GM10248 (cell line): ENCODE measurements around the gene CAMK1D.

Experiments used
- CTCF ChIA-PET: fragments of 300-600 bp; sonication (Branson Sonifier 250); formaldehyde crosslinking; extraction: SDS; loops from one replicate; lab custom pipeline; 2021; ENCODE audit warnings: antibody characterized with exemption; lab: Yijun Ruan, JAX
- POLR2A ChIA-PET: fragments of 350-650 bp; sonication (Branson Sonifier 250); formaldehyde crosslinking; extraction: SDS; loops from one replicate; lab custom pipeline; 2020; ENCODE audit warnings: antibody characterized with exemption; lab: Yijun Ruan, JAX
- DNase-seq: peaks from one replicate; pipeline ENCODE4 v3.0.0; 2012; ENCODE audit errors: extremely low spot score
- TF ChIP-seq, protein P1 (sequence below): IDR thresholded peaks from 2 replicates; pipeline ENCODE4 v1.5.1; 2012; ENCODE audit warnings: mild to moderate bottlenecking, low read depth; ENCODE audit errors: extremely low read depth, missing control alignments, control extremely low read depth

The CAMK1D gene

DNA sequence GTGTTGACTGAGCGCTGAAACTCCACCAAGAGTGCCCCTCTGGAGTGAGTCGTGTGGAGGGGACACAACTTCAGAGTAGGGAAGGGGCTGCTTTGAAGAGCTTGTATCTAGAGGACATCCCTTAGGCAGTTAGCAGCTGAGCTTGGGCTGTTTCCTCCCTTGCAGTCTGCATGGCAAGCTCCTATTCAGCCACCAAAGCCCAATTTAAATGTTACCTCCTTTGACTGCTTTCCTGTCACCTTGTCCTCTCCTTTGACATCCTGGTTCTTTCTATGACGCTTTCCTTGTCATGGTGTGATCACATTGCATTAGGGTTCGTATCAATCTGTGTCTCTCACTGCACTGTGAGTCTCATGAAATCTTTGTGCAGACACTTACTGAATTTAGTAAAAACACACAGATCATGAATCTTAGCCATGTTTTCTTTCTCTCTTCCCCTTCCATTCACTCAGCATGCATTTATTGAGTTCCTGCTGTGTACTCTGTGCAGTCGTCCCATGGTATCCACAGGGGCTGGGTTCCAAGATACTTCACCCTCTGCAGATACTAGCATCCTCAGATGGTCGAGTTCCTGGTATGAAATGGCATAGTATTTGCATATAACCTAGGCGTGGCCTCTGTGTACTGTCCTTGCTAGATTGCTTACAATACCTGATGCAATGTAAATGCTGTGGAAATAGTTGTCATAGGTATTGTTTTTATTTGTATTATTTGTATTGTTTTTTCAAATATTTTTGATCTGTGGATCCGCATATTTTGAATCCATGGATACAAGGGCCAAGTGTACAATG, 423.6 kb downstream of the CAMK1D start:
- TF ChIP-seq, protein P1, sequence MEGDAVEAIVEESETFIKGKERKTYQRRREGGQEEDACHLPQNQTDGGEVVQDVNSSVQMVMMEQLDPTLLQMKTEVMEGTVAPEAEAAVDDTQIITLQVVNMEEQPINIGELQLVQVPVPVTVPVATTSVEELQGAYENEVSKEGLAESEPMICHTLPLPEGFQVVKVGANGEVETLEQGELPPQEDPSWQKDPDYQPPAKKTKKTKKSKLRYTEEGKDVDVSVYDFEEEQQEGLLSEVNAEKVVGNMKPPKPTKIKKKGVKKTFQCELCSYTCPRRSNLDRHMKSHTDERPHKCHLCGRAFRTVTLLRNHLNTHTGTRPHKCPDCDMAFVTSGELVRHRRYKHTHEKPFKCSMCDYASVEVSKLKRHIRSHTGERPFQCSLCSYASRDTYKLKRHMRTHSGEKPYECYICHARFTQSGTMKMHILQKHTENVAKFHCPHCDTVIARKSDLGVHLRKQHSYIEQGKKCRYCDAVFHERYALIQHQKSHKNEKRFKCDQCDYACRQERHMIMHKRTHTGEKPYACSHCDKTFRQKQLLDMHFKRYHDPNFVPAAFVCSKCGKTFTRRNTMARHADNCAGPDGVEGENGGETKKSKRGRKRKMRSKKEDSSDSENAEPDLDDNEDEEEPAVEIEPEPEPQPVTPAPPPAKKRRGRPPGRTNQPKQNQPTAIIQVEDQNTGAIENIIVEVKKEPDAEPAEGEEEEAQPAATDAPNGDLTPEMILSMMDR: no peak
- POLR2A ChIA-PET: no interaction called here
- CTCF ChIA-PET: interaction anchor here (1.0 to 5.8 kb wide), 2 partner anchors 10 to 24 kb away, joined by 3 to 38 read pairs; no protein-coding TSS in a partner anchor
- DNase-seq: no peak

DNA sequence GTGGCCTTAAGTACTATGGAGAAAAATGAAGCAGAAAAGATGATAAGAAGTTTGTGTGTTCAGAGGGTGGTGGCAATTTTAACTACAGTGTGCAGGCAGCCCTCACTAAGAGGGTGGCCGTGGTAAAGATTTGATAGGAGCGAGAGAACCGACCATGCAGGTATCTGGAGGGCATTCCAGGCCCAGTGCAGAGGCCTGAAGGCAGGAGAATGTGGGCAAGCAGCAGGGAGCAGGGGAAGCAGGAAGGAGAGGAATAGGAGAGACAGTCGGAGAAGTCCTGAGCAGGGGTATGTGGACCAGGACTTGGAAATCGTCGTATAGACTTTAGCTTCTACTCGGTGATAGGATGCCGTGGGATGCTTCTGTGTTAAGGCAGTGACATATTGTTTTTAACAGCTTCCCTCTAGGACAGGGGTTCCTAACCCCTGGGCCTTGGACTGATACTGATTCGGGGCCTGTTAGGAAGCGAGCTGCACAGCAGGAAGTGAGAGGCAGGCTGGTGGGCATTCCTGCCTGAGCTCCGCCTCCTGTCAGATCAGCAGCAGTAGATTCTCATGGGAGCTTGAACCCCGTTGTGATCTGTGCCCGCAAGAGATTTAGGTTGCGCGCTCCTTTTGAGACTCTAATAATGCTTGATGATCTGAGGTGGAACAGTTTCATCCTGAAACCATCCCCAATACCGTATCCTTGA, 425.0 kb downstream of the CAMK1D start:
- DNase-seq: no peak
- ChIA-PET CTCF (interaction anchor here (1.0 to 5.8 kb wide), 3 partner anchors 8 to 28 kb away, joined by 3 to 38 read pairs (median 4); no protein-coding TSS in a partner anchor), POLR2A (no interaction called here)
- TF ChIP-seq, protein P1: no peak

DNA sequence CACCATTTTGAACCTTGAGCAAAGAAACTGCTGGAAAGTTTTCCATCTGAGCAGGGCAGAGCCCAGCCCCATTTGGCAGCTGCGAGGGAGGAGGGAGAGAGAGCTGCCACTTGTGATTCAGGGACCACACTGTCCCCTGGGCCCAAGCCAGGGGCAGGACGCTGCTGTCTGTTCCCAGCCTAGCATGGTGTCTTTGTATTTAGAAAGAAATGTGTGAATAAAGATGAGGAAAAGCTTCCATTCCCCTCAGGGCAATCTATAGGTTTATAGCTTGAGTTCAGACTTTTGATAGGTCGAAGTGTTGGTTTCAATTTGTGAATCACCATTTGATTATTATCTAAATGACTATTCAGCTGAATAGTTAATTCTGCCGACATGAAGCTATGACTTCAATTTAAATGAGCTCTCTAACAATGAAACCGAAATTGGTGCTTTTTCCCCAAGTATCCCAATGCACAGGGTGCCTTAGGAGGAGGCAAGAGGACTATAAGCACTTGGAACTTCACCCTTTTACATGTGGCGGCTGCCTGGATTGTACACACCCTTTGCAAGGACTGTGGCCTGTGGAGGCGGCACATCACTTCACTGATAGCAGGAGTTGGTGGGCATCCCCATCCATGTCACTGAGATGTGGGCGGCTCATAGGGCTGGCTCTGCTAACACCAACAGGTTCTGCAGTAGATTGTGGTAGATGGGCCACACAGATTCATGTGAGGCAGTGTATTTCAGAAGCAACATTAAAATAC, 428.7 kb downstream of the CAMK1D start:
- DNase-seq: no peak
- ChIA-PET CTCF (no interaction called here), POLR2A (no interaction called here)
- TF ChIP-seq, protein P1: no peak

DNA sequence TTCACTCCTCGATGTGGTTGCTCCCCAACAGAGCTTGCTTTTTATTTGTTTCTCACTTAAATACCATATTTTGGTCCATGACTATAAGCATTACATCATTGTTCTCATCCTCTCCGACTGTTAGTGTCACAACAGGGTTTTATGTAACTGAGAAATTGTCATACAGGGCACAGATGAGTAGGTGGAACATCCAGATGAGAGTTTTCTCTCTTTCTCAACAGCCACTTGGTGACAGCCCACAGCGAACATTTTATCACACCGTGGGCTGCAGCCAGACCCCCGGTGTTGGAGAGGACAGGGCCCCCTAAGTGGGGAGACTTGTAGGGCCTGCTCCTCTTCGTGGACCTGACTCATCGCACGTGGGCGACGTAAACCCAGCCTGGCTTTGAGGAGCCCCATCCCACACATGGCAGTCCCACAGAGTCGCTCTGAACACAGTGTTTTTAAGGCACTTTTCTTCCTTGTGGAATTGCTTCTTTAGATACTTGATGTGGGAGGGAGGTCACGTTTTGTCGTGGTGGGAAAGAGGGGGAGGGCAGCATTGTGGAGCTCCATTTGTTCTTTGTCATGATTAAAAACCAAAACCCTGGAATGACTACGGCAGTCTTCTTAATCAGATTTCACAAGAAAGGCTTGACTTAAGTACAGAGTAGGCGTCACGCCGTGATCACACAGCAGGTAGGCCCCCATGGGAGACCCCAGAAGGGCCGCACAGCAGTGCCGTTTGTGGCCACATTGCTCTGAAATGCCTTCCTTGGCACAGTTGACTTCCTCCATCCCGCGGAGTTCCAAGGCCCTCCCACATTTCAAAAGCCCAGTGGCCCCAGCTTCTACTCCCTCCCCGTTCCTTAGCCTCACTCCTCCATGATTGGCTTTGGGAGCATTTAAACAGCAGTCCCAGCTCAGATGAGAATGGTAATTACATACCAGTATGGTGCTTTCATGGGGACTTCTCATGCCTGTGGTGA, 431.6 kb downstream of the CAMK1D start:
- POLR2A ChIA-PET: no interaction called here
- DNase-seq: no peak
- CTCF ChIA-PET: interaction anchor here (0.6 to 3.4 kb wide), 11 partner anchors 9 to 749 kb away, joined by 3 to 38 read pairs (median 3); no protein-coding TSS in a partner anchor
- TF ChIP-seq, protein P1: no peak

DNA sequence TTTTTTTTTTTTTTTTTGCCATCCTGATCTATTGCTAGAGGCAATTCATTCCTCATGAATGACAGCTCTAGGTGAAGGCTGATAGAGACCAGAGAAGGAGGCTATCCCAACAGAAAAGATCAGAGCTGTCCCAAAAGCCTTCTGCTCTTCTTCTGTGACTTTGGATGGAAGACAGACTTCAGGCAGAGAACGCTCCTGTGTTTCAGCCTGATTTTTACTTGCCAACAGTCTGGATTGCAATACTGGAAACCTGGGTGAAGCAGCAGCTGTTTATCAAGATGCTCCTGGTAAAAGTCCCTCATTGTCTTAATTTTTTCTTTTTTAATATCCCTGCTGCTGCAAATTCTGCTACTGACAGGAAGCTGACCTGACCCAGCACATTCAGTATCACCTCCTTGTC, 432.6 kb downstream of the CAMK1D start:
- CTCF ChIA-PET: interaction anchor here (0.6 to 3.4 kb wide), 22 partner anchors 10 to 748 kb away, joined by 3 to 38 read pairs (median 4); no protein-coding TSS in a partner anchor
- DNase-seq: no peak
- POLR2A ChIA-PET: no interaction called here
- TF ChIP-seq, protein P1: no peak
